PFSK-1 (cell line): ENCODE data around the gene PPP6R1.

Experiments
- FOXP2 ChIP-seq: optimal IDR thresholded peaks from 2 replicates; pipeline ENCODE3; 2011; ENCODE audit warnings: borderline replicate concordance, control low read depth, inconsistent platforms; ENCODE audit not compliant: insufficient read depth; ENCODE audit errors: extremely low read length, extremely low read depth
- POLR2AphosphoS5 ChIP-seq: IDR thresholded peaks from 2 replicates; pipeline ENCODE4 v1.6.1; 2012; ENCODE audit warnings: low read depth, mild to moderate bottlenecking, control low read depth, low read length, moderate library complexity
- SIN3A ChIP-seq: IDR thresholded peaks from 2 replicates; pipeline ENCODE4 v1.6.1; 2012; ENCODE audit warnings: mild to moderate bottlenecking, low read length, moderate library complexity, borderline replicate concordance; ENCODE audit not compliant: insufficient read depth
- TAF1 ChIP-seq: IDR thresholded peaks from 2 replicates; pipeline ENCODE4 v1.6.1; 2012; ENCODE audit warnings: low read length, control low read depth, borderline replicate concordance; ENCODE audit not compliant: insufficient read depth
- TF ChIP-seq, protein P1 (sequence below), 2 experiments: IDR thresholded peaks; 2 replicates each; pipeline versions ENCODE4 v1.6.1 to v1.8.0; 2011 to 2012; ENCODE audit warnings: low read depth in 2 of 2, low read length in 2 of 2, control low read depth in 1 of 2, inconsistent platforms in 1 of 2, mild to moderate bottlenecking in 1 of 2, moderate library complexity in 1 of 2; ENCODE audit not compliant: insufficient read depth in 1 of 2

Gene PPP6R1

DNA sequence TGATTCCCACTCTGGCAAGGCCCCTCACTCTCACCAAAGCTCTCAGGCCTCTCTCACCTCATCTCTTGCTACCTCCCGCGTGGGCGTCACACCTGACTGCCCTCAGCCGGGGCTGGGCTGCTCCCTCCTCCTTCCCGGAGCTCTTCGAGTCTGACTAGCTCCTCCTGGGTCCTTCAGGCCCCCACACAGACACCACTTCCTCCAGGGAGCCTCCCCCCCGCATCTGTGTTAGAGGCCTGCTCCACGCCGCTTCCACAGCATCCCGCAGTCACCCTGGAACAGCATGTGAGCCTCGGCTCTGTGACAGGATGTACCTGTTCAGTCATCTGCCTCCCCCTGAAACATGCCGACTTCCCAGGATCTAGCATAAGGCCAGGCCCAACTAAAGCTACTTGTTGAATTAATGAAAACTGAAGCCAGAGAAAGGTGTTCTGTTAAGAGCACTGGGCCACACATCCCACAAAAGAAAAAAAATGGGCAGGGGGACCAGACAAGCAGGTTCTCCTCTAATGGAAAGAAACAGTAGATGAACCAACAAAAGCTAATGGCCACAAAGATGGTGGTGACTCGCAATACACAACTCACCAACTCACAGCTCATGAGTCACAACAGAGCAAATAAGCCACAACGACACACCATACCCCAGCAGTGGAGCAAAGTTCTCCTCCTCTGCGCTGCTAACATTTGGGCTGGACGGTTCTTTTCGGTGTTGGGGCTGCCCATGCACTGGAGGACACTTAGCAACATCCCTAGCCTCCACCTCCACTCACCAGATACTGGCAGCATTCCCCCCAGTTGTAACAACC, 3.0 kb downstream of the PPP6R1 start:
- TF ChIP-seq FOXP2, result no peak
- TF ChIP-seq, protein P1, sequence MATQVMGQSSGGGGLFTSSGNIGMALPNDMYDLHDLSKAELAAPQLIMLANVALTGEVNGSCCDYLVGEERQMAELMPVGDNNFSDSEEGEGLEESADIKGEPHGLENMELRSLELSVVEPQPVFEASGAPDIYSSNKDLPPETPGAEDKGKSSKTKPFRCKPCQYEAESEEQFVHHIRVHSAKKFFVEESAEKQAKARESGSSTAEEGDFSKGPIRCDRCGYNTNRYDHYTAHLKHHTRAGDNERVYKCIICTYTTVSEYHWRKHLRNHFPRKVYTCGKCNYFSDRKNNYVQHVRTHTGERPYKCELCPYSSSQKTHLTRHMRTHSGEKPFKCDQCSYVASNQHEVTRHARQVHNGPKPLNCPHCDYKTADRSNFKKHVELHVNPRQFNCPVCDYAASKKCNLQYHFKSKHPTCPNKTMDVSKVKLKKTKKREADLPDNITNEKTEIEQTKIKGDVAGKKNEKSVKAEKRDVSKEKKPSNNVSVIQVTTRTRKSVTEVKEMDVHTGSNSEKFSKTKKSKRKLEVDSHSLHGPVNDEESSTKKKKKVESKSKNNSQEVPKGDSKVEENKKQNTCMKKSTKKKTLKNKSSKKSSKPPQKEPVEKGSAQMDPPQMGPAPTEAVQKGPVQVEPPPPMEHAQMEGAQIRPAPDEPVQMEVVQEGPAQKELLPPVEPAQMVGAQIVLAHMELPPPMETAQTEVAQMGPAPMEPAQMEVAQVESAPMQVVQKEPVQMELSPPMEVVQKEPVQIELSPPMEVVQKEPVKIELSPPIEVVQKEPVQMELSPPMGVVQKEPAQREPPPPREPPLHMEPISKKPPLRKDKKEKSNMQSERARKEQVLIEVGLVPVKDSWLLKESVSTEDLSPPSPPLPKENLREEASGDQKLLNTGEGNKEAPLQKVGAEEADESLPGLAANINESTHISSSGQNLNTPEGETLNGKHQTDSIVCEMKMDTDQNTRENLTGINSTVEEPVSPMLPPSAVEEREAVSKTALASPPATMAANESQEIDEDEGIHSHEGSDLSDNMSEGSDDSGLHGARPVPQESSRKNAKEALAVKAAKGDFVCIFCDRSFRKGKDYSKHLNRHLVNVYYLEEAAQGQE (IDR thresholded peaks at IDR 0.05; ENCODE audit: insufficient read depth in 1 of 2, low read depth in 2 of 2, low read length in 2 of 2), result no peak
- no peak for TF ChIP-seq SIN3A
- no peak for TF ChIP-seq POLR2AphosphoS5
- TF ChIP-seq TAF1, result no peak

DNA sequence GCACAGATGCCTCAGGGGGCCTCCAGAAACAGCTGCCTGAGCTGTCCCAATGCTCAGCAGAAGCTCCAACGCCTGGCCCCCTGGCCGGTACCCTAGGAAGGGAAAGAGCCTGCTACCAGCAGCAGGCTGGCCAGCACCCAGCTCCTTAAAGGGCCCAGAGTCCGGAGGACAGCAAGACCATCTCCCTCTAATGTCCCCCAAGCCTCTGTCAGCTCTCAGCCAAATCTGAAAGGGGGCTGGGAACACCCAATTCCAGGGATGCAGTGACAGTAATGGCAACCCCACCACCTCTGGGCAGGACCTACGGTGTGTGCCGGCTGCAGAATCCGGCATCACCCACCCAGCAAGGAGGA, 4.2 kb downstream of the PPP6R1 start:
- TF ChIP-seq TAF1, result no peak

DNA sequence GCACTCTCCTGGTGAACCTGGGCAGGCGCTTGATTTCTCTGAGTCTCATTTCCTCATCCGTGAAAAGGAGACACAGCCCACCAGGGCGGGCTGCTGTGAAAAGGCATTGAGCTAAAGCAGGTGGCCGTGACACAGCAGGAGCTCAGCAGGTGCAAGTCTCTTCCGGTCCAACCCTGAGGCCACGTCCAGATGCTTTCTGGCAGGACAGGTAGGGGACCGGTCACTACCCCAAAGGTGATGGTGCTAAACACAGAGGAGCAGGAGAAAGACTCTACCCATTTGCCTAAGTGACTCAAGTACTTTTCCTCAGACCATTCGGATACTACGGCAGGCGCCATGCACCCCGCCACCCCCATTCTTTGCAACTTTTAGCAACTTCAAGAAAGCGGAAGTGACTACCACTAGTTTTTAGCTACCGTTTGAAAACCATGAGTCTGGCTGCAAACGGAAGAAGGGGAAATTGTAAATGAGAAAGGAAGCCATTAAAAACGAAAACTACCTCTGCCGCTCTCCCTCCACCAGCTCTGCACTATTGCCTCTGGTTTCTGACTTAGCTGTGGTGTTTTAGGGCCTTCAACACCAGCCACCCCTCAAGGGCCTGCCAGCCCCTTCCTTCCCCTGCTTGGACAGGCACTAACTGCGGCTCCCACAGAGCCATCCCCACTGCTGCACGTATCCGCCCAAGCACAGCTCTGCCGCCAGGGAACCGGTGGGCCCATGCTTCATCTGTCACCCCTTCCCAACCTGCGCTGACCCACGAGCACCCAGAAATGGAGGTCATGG, 4.8 kb downstream of the PPP6R1 start:
- TF ChIP-seq SIN3A (no peak), FOXP2 (no peak)

DNA sequence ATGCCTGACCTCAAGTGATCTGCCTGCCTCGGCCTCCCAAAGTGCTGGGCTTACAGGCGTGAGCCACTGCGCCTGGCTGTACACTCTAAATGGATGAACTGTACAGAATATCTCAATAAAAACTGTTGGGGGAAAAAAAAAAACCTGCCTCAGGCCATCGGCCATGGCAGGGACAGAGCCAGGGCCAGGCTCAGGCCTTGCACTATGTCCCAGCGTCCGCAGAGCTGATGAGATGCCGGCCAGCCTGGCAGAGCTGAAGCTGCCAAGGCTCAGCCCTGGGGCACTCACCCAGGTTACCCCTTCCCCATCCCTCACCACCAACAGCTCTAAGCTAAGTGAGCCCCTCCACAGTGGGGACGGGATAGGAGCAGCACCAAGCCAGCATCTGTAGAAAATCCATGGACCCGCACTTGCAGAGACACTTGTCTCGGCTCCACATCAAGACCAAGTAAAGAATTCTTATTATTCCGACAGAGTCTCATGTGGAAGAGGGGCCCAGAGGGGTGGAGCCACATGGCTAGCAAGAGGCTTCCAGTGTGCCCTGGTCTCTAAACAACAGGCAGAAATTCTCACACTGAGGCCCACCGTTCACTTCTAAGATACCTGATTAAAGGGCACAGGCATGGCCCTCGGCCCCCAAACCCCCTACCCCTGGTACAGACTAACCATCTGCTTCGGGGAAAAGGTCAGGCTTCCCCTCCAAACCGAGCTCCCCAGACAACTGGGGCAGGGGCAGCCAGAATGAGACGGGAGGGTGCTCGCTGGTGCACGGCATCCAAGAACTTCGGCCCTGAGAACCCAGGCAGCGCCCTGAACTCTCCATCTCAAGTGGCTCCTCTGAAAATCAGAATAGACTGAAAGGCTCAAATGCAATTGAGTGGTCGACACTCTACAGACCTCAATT, 5.8 kb downstream of the PPP6R1 start:
- TF ChIP-seq TAF1 (no peak), SIN3A (no peak), POLR2AphosphoS5 (no peak), FOXP2 (no peak)
- TF ChIP-seq, protein P1 (IDR thresholded peaks at IDR 0.05; ENCODE audit: insufficient read depth in 1 of 2, low read depth in 2 of 2, low read length in 2 of 2), result no peak

DNA sequence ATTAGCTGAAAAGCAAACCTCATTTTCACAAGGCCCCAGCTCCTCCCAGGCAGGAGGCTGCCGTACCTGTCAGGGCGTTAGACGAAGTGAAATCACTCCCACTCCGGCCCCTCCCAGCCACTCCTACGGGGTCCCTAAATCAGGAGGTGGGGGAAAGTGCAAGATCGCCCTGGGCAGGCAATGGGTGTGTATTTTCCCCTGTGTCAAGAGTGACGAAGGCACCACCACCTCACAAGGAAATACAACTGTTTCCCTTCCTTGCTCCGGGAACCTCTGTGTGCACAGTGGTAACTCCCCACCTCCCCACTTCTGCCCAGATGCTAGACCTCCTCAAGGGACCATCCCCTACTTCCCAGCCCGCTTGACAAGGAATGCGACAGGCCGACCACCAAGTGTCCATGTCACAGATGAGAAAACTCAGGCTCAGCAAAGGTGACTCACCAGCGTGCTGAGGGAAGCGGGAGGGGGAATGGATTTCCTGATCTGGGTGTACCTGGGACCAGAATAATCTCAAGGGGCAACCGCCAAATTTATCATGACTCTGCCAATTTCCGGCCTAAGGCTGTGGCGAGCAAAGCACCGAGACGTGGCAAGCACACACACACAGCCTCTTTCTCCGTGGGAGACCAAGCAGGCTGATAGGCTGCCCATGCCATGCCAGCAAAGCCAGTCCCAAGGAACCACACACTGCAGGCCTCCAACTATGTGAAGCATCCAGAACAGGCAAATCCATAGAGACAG, 7.3 kb downstream of the PPP6R1 start:
- no peak for TF ChIP-seq TAF1

DNA sequence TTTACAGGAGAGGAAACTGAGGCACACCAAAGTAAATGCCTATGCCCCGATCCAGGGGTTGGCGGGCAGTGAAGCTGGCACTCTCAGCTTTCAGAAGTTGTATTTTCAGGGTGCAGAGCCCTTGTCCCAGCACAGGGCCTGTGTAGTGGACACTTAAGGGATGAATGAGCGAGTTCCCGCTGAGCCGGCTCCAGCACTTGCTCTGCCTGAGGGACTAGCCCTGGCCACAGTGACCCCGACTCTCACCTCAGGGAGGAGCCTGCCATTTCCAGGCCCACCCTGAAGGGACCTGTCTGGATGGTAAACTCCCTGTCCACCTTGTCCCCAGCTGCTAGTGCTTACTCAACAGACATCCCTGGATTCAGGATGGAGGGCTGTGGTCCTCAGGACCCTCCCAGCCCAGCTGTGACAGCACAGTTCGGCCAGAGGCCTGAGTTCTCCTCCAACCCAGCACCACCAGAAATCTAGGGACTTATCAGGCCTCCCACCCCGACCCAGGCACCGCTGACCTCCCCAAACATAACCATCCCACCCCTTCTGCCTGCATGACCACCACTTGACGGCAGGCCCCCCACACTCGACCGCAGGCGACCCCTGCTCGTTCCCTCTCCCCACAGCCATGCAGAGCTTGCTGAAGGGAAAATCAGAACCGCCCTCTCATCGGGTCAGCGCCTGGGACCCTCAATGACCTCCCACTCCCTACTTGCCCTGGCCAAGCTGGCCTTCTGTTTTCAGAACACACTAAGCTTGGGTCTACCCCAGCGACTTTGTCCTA, 8.4 kb downstream of the PPP6R1 start:
- TF ChIP-seq FOXP2 (no peak), POLR2AphosphoS5 (no peak), SIN3A (no peak), TAF1 (no peak)
